ENCODE measurements around the gene CPED1.
"Not testable (repeated sequence)": the region's sequence is repeated elsewhere in the genome, so short reads cannot be mapped to it uniquely, and the experiment has no call there.

The CPED1 gene

GRCh38 chr7:121041516-121042148 is 53.1 kb downstream of the CPED1 start:
- no peak for DNase-seq
- ATAC-seq, result no peak

- no peak for DNase-seq
Measured at GRCh38 chr7:121042195-121042594, 53.7 kb downstream of the CPED1 start.

GRCh38 chr7:121042899-121043298 is 54.4 kb downstream of the CPED1 start:
- ATAC-seq, result no peak
- DNase-seq, result no peak

More at GRCh38 chr7:121042195-121042594, 53.7 kb downstream of the CPED1 start:
- no peak for ATAC-seq

- ATAC-seq, result no peak
- DNase-seq, result no peak
Measured at GRCh38 chr7:121043314-121044234, 55.1 kb downstream of the CPED1 start.

- ATAC-seq, result no peak
- no peak for DNase-seq
Measured at GRCh38 chr7:121045090-121045489, 56.6 kb downstream of the CPED1 start.

GRCh38 chr7:121046009-121046408 is 57.5 kb downstream of the CPED1 start:
- DNase-seq, result no peak
- ATAC-seq, result no peak

- no peak for DNase-seq
- no peak for ATAC-seq
Measured at GRCh38 chr7:121046893-121047468, 58.5 kb downstream of the CPED1 start.

GRCh38 chr7:121048195-121048594 is 59.7 kb downstream of the CPED1 start:
- DNase-seq (no peak), ATAC-seq (no peak)

GRCh38 chr7:121049028-121049791 is 60.7 kb downstream of the CPED1 start:
- ATAC-seq (no peak), DNase-seq (no peak)

- DNase-seq, result no peak
Measured at GRCh38 chr7:121049897-121050296, 61.4 kb downstream of the CPED1 start.

GRCh38 chr7:121053219-121053618 is 64.7 kb downstream of the CPED1 start:
- no peak for ATAC-seq
- no peak for DNase-seq

More at GRCh38 chr7:121049897-121050296, 61.4 kb downstream of the CPED1 start:
- ATAC-seq, result no peak

GRCh38 chr7:121054925-121055324 is 66.4 kb downstream of the CPED1 start:
- DNase-seq, result no peak
- no peak for ATAC-seq

- ATAC-seq (no peak), DNase-seq (no peak)
Measured at GRCh38 chr7:121057878-121058277, 69.4 kb downstream of the CPED1 start.

- ATAC-seq, result no peak
- no peak for DNase-seq
Measured at GRCh38 chr7:121058975-121059374, 70.5 kb downstream of the CPED1 start.

GRCh38 chr7:121059979-121060509 is 71.5 kb downstream of the CPED1 start:
- not testable (repeated sequence) for ATAC-seq, DNase-seq

- DNase-seq (no peak), ATAC-seq (no peak)
Measured at GRCh38 chr7:121061677-121062582, 73.4 kb downstream of the CPED1 start.

- no peak for DNase-seq
- ATAC-seq, result peak; percentile 36
Measured at GRCh38 chr7:121062671-121063279, 74.3 kb downstream of the CPED1 start.

GRCh38 chr7:121067717-121068116 is 79.2 kb downstream of the CPED1 start:
- not testable (repeated sequence) for ATAC-seq, DNase-seq

- DNase-seq (no peak), ATAC-seq (no peak)
Measured at GRCh38 chr7:121069346-121070100, 81.0 kb downstream of the CPED1 start.

- ATAC-seq (no peak), DNase-seq (no peak)
Measured at GRCh38 chr7:121071132-121071531, 82.6 kb downstream of the CPED1 start.

Data from stimulated activated naive CD8-positive, alpha-beta T cell treated with anti-CD3 and anti-CD28 coated beads, Interleukin-15, Interleukin-2, amounts not matched to agents 100 U/mL and 50 U/mL, for 24 hours (primary cell).